Smooth muscle cell (in vitro differentiated cells): ENCODE results near the gene DSTN. TPM values are rescaled to one million over a fixed set of nuclear protein-coding genes. Genes with fewer than 3 reads are reported as not detected.

Experiments
- DNase-seq: peaks from one replicate; lab custom pipeline; 2025; ENCODE audit not compliant: unreplicated experiment; lab: John Stamatoyannopoulos, UW
- H2AFZ ChIP-seq: fragments of 200-600 bp; sonication (generic); 2 replicates; pipeline ENCODE4 v1.6.0; 2016; ENCODE audit warnings: antibody characterized with exemption, low read depth, mild to moderate bottlenecking
- H3F3A ChIP-seq: fragments of 200-600 bp; sonication (generic); 2 replicates; pipeline ENCODE4 v1.6.0; 2017; ENCODE audit warnings: antibody characterized with exemption, low read depth
- H3K27ac ChIP-seq: fragments of 200-600 bp; sonication (generic); 2 replicates; pipeline ENCODE4 v1.5.1; 2016; ENCODE audit warnings: low read depth, mild to moderate bottlenecking
- H3K27me3 ChIP-seq: fragments of 200-600 bp; sonication (generic); 2 replicates; pipeline ENCODE4 v1.6.1; 2016; ENCODE audit warnings: low read depth, mild to moderate bottlenecking
- H3K36me3 ChIP-seq: fragments of 200-600 bp; sonication (generic); 2 replicates; pipeline ENCODE4 v1.5.1; 2016; ENCODE audit warnings: low read depth
- H3K4me1 ChIP-seq: fragments of 200-600 bp; sonication (generic); 2 replicates; pipeline ENCODE4 v1.5.1; 2016; ENCODE audit warnings: low read depth
- H3K4me2 ChIP-seq: fragments of 200-600 bp; sonication (generic); 2 replicates; pipeline ENCODE4 v1.6.0; 2016; ENCODE audit warnings: mild to moderate bottlenecking
- H3K4me3 ChIP-seq: fragments of 200-600 bp; sonication (generic); 2 replicates; pipeline ENCODE4 v1.5.1; 2016; ENCODE audit warnings: mild to moderate bottlenecking
- H3K79me2 ChIP-seq: fragments of 200-600 bp; sonication (generic); 2 replicates; pipeline ENCODE4 v1.6.0; 2016; ENCODE audit warnings: low read depth, mild to moderate bottlenecking
- H3K9ac ChIP-seq: fragments of 200-600 bp; sonication (generic); 2 replicates; pipeline ENCODE4 v1.6.0; 2016; ENCODE audit warnings: low read depth
- H3K9me3 ChIP-seq: fragments of 200-600 bp; sonication (generic); replicated peaks from 2 replicates; pipeline ENCODE4 v1.5.1; 2016; ENCODE audit warnings: low read depth
- H4K20me1 ChIP-seq: fragments of 200-600 bp; sonication (generic); 2 replicates; pipeline ENCODE4 v1.6.0; 2016; ENCODE audit warnings: low read depth
- WGBS: methylation state at CpG from one replicate; pipeline ENCODE4 v1.1.7; 2016; ENCODE audit warnings: low lambda C conversion rate; 5-methylcytosine and 5-hydroxymethylcytosine counted together
- polyA plus RNA-seq: library from polyadenylated mRNA; unstranded; fragments of >200 nt; fragmentation: Nextera tagmentation; extraction: Ambion mirVana; gene quantifications from 2 replicates; pipeline ENCODE4 v1.2.1, GENCODE V29; 2016
- total RNA-seq: library from RNA; depleted of rRNA; stranded (reverse); fragments of >200 nt; gene quantifications from 2 replicates; pipeline ENCODE4 v1.2.3, GENCODE V29; 2014
- TF ChIP-seq, protein P1 (sequence below): fragments of 200-600 bp; sonication (generic); IDR thresholded peaks from 2 replicates; pipeline ENCODE4 v1.5.1; 2017; ENCODE audit warnings: borderline replicate concordance, mild to moderate bottlenecking, antibody characterized with exemption; ENCODE audit not compliant: insufficient read depth, poor library complexity, severe bottlenecking

DSTN gene
- total and polyA plus RNA-seq, 2 experiments from 2014 or later, result 486 to 534 TPM

DNA sequence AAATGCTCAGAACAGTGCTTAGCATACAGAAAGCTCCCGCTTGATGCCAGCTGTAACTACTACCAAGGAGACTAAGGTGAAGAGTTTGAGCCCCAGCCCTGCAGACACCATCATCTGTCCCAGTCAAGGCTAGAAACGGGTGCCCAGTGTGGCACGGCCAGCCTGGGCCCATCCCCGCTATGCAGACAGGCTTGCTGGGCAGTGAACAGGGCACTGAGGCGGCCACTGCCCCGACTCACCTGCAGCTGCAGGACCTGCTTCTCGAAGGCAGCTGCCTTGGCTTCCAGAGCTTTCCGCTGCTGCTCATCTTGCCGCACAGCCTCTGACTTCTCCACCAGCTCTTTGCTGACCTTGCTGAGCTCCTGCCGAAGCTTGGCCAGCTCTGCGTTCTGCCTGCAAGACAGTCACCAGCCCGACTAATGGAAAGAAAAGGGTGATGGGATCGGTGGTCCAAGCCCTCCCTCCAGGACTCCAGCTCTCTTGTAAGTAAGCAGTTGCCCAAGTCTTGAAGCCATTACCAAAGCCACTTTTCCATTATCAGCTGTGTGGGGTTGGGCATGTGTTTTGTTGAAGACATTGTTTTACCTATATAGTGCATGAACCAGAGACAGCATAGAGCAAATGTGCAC is 63.5 kb downstream of the DSTN start:
- Histone ChIP-seq H3K4me2 (no peak overlapping the region), H3F3A (no peaks in the 10 kb centered on the region), H3K4me1 (no peaks in the 10 kb centered on the region), H3K27ac (no peak overlapping the region), H2AFZ (no peak overlapping the region), H4K20me1 (peaks cover 100% of the 10 kb centered on the region), H3K36me3 (peaks cover 14% of the 10 kb centered on the region), H3K9ac (no peak overlapping the region), H3K27me3 (no peaks in the 10 kb centered on the region), H3K9me3 (no peaks in the 10 kb centered on the region), H3K4me3 (no peak overlapping the region), H3K79me2 (peaks cover 55% of the 10 kb centered on the region)
- DNase-seq, result no peak
- TF ChIP-seq, protein P1, sequence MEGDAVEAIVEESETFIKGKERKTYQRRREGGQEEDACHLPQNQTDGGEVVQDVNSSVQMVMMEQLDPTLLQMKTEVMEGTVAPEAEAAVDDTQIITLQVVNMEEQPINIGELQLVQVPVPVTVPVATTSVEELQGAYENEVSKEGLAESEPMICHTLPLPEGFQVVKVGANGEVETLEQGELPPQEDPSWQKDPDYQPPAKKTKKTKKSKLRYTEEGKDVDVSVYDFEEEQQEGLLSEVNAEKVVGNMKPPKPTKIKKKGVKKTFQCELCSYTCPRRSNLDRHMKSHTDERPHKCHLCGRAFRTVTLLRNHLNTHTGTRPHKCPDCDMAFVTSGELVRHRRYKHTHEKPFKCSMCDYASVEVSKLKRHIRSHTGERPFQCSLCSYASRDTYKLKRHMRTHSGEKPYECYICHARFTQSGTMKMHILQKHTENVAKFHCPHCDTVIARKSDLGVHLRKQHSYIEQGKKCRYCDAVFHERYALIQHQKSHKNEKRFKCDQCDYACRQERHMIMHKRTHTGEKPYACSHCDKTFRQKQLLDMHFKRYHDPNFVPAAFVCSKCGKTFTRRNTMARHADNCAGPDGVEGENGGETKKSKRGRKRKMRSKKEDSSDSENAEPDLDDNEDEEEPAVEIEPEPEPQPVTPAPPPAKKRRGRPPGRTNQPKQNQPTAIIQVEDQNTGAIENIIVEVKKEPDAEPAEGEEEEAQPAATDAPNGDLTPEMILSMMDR, result no peak
- WGBS, result 96% methylated on average over 13 of the region's 13 CpGs

DNA sequence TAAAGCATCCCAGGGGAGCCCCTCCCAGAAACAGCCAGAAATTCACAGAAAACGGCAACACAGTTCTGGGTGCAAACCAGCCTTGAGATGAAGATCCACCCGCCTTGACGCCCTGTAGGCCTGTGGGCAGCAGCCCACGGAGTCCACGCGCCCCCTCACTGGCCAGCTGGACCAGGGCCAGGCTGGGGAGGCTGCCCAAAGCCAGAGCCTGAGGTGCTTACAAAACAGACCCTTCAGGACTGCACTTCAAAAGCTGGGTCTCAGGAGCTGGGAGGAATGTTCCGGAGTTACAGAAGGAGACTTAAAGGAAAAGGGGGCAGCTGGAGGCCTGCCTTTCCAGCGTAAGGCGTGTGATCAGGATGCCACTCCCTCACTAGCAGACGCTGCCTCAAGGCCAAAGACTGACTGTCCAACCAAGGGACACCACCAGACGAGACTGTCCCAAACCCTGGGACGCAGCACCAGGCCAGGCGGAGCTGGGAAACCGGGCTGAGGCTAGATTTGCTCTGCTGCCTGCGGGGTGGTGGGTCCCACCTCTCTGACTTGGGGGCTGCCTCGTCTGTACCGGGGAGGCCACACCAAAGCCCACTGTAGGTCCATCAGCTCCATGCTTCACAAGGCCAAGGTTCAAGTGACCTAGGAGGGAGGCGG is 64.1 kb downstream of the DSTN start:
- no peaks in the 10 kb centered on the region for H3K9me3 ChIP-seq
- H3K4me1 ChIP-seq, result no peaks in the 10 kb centered on the region
- no peaks in the 10 kb centered on the region for H3F3A ChIP-seq
- H3K27me3 ChIP-seq, result no peaks in the 10 kb centered on the region
- H3K4me2 ChIP-seq, result no peak overlapping the region
- peaks cover 55% of the 10 kb centered on the region for H3K79me2 ChIP-seq
- H3K4me3 ChIP-seq, result no peak overlapping the region
- WGBS, result 98% methylated on average over 18 of the region's 18 CpGs
- TF ChIP-seq, protein P1, result no peak
- DNase-seq, result no peak
- no peak overlapping the region for H3K27ac ChIP-seq
- H2AFZ ChIP-seq, result no peak overlapping the region
- peaks cover 100% of the 10 kb centered on the region for H4K20me1 ChIP-seq
- H3K36me3 ChIP-seq, result peaks cover 14% of the 10 kb centered on the region
- H3K9ac ChIP-seq, result no peak overlapping the region

GRCh38 chr20:17634661-17635331 is 64.9 kb downstream of the DSTN start:
- DNase-seq, result no peak
- TF ChIP-seq, protein P1, result no peak
- Histone ChIP-seq H3F3A (no peaks in the 10 kb centered on the region), H3K27me3 (no peaks in the 10 kb centered on the region), H3K9ac (no peak overlapping the region), H3K4me1 (no peaks in the 10 kb centered on the region), H4K20me1 (peaks cover 100% of the 10 kb centered on the region), H3K79me2 (peaks cover 55% of the 10 kb centered on the region), H3K4me2 (no peak overlapping the region), H3K4me3 (no peak overlapping the region), H3K9me3 (no peaks in the 10 kb centered on the region), H3K27ac (no peak overlapping the region), H3K36me3 (peaks cover 14% of the 10 kb centered on the region), H2AFZ (no peak overlapping the region)
- 93% methylated on average over 13 of the region's 13 CpGs for whole genome bisulfite sequencing
